K562 (cell line): Measurements from ENCODE around the gene CXCR5.

Experiments
- BCLAF1 ChIP-seq, 2 experiments: fragments of 450-650 bp in 1 of 2; IDR thresholded peaks; 2 replicates each; pipeline ENCODE4 v1.6.1; 2011 to 2017; ENCODE audit warnings: low read depth in 2 of 2, antibody characterized with exemption in 1 of 2, borderline replicate concordance in 1 of 2, low read length in 1 of 2, mild to moderate bottlenecking in 1 of 2, mixed read lengths in 1 of 2; ENCODE audit not compliant: control insufficient read depth in 1 of 2
- FOXP1 ChIP-seq: sonication (generic); formaldehyde crosslinking; IDR thresholded peaks from 2 replicates; pipeline ENCODE4 v1.8.0; 2022; ENCODE audit warnings: mild to moderate bottlenecking, missing genetic modification reagents
- GABPA ChIP-seq: fragments of 200-800 bp; sonication (Bioruptor generic); conservative IDR thresholded peaks from 2 replicates; pipeline ENCODE4 v1.6.1; 2016; ENCODE audit warnings: low read depth, missing genetic modification characterization, missing compliant biosample characterization
- GTF2F1 ChIP-seq: IDR thresholded peaks from 2 replicates; pipeline ENCODE4 v1.6.1; 2011; ENCODE audit warnings: low read depth, low read length, improper control_type of control experiment
- HINFP ChIP-seq: fragments of 450-650 bp; conservative IDR thresholded peaks from 2 replicates; pipeline ENCODE4 v1.6.1; 2016; ENCODE audit warnings: missing genetic modification characterization, low read depth, mild to moderate bottlenecking, control low read depth, missing compliant biosample characterization
- POLR2A ChIP-seq: fragments of 450-650 bp; conservative IDR thresholded peaks from 2 replicates; pipeline ENCODE4 v1.6.1; 2016

GRCh38 chr11:118921929-118922744, 38.4 kb downstream of the CXCR5 start:
- TF ChIP-seq GABPA (tag) (no peak), GTF2F1 (no peak), HINFP (tag) (no peak), FOXP1 (CRISPR knock-in tag) (no peak), BCLAF1 (IDR thresholded peaks at IDR 0.05; ENCODE audit: borderline replicate concordance in 1 of 2, control insufficient read depth in 1 of 2, low read depth in 2 of 2, low read length in 1 of 2) (no peak), POLR2A (no peak)
